ENCODE data around the gene PAGE2B.

PAGE2B gene

DNA sequence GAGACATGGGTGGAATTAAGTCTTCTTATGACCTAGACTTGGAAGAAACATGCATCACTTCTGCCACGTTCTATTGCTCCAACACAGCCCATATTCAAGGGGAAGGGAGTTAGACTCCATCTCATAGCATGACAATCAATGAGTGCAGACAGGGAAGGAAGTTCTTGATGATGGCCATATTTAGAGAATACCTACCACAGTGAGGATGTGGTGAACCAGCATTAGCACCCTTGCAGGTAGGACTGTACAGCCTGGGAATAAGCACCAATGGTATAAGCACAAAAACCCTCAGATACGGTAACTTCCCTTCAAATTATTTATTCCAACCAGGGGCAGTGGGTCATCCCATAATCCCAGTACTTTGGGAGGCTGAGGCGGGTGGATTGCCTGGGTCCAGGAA lies 43.7 kb downstream of the PAGE2B start:
- H3K27ac ChIP-seq: no peak overlapping the region
- TF ChIP-seq CTCF (IDR thresholded peaks at IDR 0.05): no peak
- H3K36me3 ChIP-seq (ENCODE audit: control insufficient read depth, insufficient read depth, low read length): no peaks in the 10 kb centered on the region
- no peak overlapping the region for H3K4me2 ChIP-seq (ENCODE audit: low read length)
- H3K9ac ChIP-seq: no peak overlapping the region
- no peaks in the 10 kb centered on the region for H3K79me2 ChIP-seq
- no peaks in the 10 kb centered on the region for H3K4me1 ChIP-seq
- no peaks in the 10 kb centered on the region for H3K27me3 ChIP-seq (ENCODE audit: control insufficient read depth, insufficient read depth, low read length)
- no peak overlapping the region for H3K4me3 ChIP-seq (ENCODE audit: low read depth, low read length)
- no peak overlapping the region for H2AFZ ChIP-seq
- no peaks in the 10 kb centered on the region for H3K9me3 ChIP-seq (ENCODE audit: control insufficient read depth, low read length)

DNA sequence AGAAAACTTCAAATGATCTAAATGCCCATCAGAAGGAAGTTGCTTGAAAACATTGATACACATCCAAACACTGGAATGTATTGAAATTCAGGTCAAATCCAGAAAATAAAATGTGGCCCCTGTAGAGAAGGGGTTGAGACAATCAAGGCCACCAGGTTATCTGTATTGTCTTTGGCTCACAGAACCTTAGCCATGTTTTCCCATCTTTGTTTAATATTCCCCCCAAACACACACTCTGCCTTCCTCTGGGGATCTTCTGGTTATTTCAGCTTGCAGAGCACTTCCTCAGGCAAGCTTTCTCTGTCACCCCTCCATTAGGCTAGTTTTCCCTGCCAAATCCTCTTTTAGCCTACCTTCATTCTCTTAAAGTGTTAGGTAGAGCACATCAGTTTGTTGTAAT lies 44.4 kb downstream of the PAGE2B start:
- no peak overlapping the region for H3K9ac ChIP-seq
- no peak overlapping the region for H2AFZ ChIP-seq
- no peak for TF ChIP-seq CTCF (IDR thresholded peaks at IDR 0.05)
- no peaks in the 10 kb centered on the region for H3K36me3 ChIP-seq (ENCODE audit: control insufficient read depth, insufficient read depth, low read length)
- H3K4me3 ChIP-seq (ENCODE audit: low read depth, low read length): no peak overlapping the region
- H3K4me1 ChIP-seq: no peaks in the 10 kb centered on the region
- no peaks in the 10 kb centered on the region for H3K9me3 ChIP-seq (ENCODE audit: control insufficient read depth, low read length)
- H3K27me3 ChIP-seq (ENCODE audit: control insufficient read depth, insufficient read depth, low read length): no peaks in the 10 kb centered on the region
- no peak overlapping the region for H3K4me2 ChIP-seq (ENCODE audit: low read length)
- H3K79me2 ChIP-seq: no peaks in the 10 kb centered on the region
- H3K27ac ChIP-seq: no peak overlapping the region

GRCh38 chrX:55119712-55120111 lies 44.9 kb downstream of the PAGE2B start:
- Histone ChIP-seq H3K4me2 (ENCODE audit: low read length) (no peak overlapping the region), H3K9me3 (ENCODE audit: control insufficient read depth, low read length) (no peaks in the 10 kb centered on the region), H3K36me3 (ENCODE audit: control insufficient read depth, insufficient read depth, low read length) (no peaks in the 10 kb centered on the region), H3K79me2 (no peaks in the 10 kb centered on the region), H3K4me3 (ENCODE audit: low read depth, low read length) (no peak overlapping the region), H3K27me3 (ENCODE audit: control insufficient read depth, insufficient read depth, low read length) (no peaks in the 10 kb centered on the region), H2AFZ (no peak overlapping the region), H3K27ac (no peak overlapping the region), H3K4me1 (no peaks in the 10 kb centered on the region), H3K9ac (no peak overlapping the region)
- TF ChIP-seq CTCF (IDR thresholded peaks at IDR 0.05): no peak

GRCh38 chrX:55120761-55121358 lies 46.0 kb downstream of the PAGE2B start:
- Histone ChIP-seq H3K79me2 (no peaks in the 10 kb centered on the region), H3K4me1 (no peaks in the 10 kb centered on the region), H3K9ac (no peak overlapping the region), H3K4me2 (ENCODE audit: low read length) (no peak overlapping the region), H3K4me3 (ENCODE audit: low read depth, low read length) (no peak overlapping the region), H2AFZ (no peak overlapping the region), H3K27me3 (ENCODE audit: control insufficient read depth, insufficient read depth, low read length) (no peaks in the 10 kb centered on the region), H3K9me3 (ENCODE audit: control insufficient read depth, low read length) (no peaks in the 10 kb centered on the region), H3K27ac (no peak overlapping the region), H3K36me3 (ENCODE audit: control insufficient read depth, insufficient read depth, low read length) (no peaks in the 10 kb centered on the region)
- TF ChIP-seq CTCF (IDR thresholded peaks at IDR 0.05): no peak

DNA sequence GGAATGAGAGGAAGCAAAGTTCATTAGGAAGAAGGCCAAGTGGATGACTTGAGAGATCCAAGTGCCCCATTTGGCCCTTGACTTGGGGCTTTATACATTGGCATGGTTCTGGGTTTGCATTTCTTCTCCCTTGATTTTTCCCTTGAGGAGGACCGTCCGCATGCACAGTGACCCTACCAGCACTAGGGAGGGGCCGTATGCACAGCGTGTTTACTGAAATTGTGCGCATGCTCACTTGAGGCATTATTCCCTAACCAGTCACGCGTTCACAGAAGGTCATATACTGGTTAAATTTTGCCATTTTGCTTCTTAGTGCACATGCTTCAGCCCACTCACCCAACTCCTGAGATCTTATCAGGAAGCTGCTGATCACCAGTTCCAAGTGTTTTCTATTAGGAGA lies 49.1 kb downstream of the PAGE2B start:
- Histone ChIP-seq H3K4me1 (no peaks in the 10 kb centered on the region), H3K9ac (no peak overlapping the region), H3K4me3 (ENCODE audit: low read depth, low read length) (no peak overlapping the region), H3K36me3 (ENCODE audit: control insufficient read depth, insufficient read depth, low read length) (no peaks in the 10 kb centered on the region), H3K27me3 (ENCODE audit: control insufficient read depth, insufficient read depth, low read length) (no peaks in the 10 kb centered on the region), H3K9me3 (ENCODE audit: control insufficient read depth, low read length) (no peaks in the 10 kb centered on the region), H3K4me2 (ENCODE audit: low read length) (no peak overlapping the region), H2AFZ (no peak overlapping the region), H3K79me2 (no peaks in the 10 kb centered on the region), H3K27ac (no peak overlapping the region)
- no peak for TF ChIP-seq CTCF (IDR thresholded peaks at IDR 0.05)
